MM.1S (cell line): ENCODE measurements around the gene DNAJC18.

Experiments used
- DNase-seq: peaks from one replicate; pipeline ENCODE4 v3.0.0-alpha.2; 2015
- H2AFZ ChIP-seq: fragments of 300-600 bp; sonication (generic); 2 replicates; pipeline ENCODE4 v1.6.0; 2016; ENCODE audit warnings: antibody characterized with exemption, low read length
- H3F3A ChIP-seq: fragments of 300-600 bp; sonication (generic); 2 replicates; pipeline ENCODE4 v1.6.1; 2016; ENCODE audit warnings: mild to moderate bottlenecking, antibody characterized with exemption, low read length, moderate library complexity, mixed read lengths; ENCODE audit not compliant: insufficient read depth
- H3K27ac ChIP-seq: fragments of 300-600 bp; sonication (generic); 2 replicates; pipeline ENCODE4 v1.5.1; 2016; ENCODE audit warnings: mild to moderate bottlenecking, low read length
- H3K27me3 ChIP-seq: fragments of 300-600 bp; sonication (generic); replicated peaks from 2 replicates; pipeline ENCODE4 v1.6.0; 2016; ENCODE audit warnings: low read length; ENCODE audit not compliant: insufficient read depth
- H3K36me3 ChIP-seq: fragments of 300-600 bp; sonication (generic); replicated peaks from 2 replicates; pipeline ENCODE4 v1.6.1; 2016; ENCODE audit warnings: mild to moderate bottlenecking, low read length, mixed read lengths; ENCODE audit not compliant: insufficient read depth
- H3K4me1 ChIP-seq: fragments of 300-600 bp; sonication (generic); 2 replicates; pipeline ENCODE4 v1.6.1; 2016; ENCODE audit warnings: low read length, mixed read lengths
- H3K4me2 ChIP-seq: fragments of 300-600 bp; sonication (generic); 2 replicates; pipeline ENCODE4 v1.6.0; 2016; ENCODE audit warnings: low read depth, low read length
- H3K4me3 ChIP-seq: fragments of 300-600 bp; sonication (generic); 2 replicates; pipeline ENCODE4 v1.5.1; 2016; ENCODE audit warnings: low read length, mixed read lengths
- H3K79me2 ChIP-seq: fragments of 300-600 bp; sonication (generic); 2 replicates; pipeline ENCODE4 v1.6.1; 2016; ENCODE audit warnings: mixed run types, low read length, mixed read lengths
- H3K9ac ChIP-seq: fragments of 300-600 bp; sonication (generic); 2 replicates; pipeline ENCODE4 v1.6.1; 2016; ENCODE audit warnings: low read length, mixed read lengths
- H3K9me2 ChIP-seq: fragments of 300-600 bp; sonication (generic); replicated peaks from 2 replicates; pipeline ENCODE4 v1.6.1; 2016; ENCODE audit warnings: mild to moderate bottlenecking, low read length, mixed read lengths; ENCODE audit not compliant: insufficient read depth
- H3K9me3 ChIP-seq: fragments of 300-600 bp; sonication (generic); replicated peaks from 2 replicates; pipeline ENCODE4 v1.6.1; 2016; ENCODE audit warnings: mild to moderate bottlenecking, low read length, mixed read lengths; ENCODE audit not compliant: insufficient read depth
- H4K20me1 ChIP-seq: fragments of 300-600 bp; sonication (generic); 2 replicates; pipeline ENCODE4 v1.6.1; 2016; ENCODE audit warnings: mild to moderate bottlenecking, low read length, moderate library complexity, mixed read lengths; ENCODE audit not compliant: insufficient read depth
- EZH2 ChIP-seq: fragments of 300-600 bp; sonication (generic); optimal IDR thresholded peaks from 2 replicates; pipeline ENCODE3; 2017; ENCODE audit warnings: low read depth, mild to moderate bottlenecking, antibody characterized with exemption, low read length, mixed read lengths
- EZH2phosphoT487 ChIP-seq: fragments of 300-600 bp; sonication (generic); IDR thresholded peaks from 2 replicates; pipeline ENCODE4 v1.6.1; 2018; ENCODE audit warnings: antibody characterized with exemption, low read length
- TF ChIP-seq, protein P1 (sequence below): fragments of 300-600 bp; sonication (generic); IDR thresholded peaks from 2 replicates; pipeline ENCODE4 v1.5.1; 2016; ENCODE audit warnings: antibody characterized with exemption, low read length, mixed read lengths

The DNAJC18 gene

DNA sequence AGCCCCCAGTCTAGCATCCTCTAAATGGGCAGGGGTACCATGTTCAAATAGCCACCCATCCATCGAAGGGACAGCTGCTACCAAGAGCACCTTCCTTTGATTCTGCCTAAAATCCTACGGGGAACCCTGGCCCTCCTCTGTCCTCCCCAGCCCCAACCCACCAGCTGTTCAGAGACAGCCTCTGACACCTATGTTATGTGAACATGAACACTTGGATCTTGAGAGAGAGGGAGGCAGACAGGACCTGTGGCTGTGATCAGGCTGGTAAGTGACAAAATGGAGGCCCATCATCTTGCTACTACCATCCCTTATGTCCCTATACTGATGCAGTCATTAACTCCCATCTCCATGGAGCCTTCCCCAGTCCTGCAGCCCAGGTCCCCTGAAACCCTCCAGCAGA is 64.4 kb downstream of the DNAJC18 start:
- Histone ChIP-seq H3K9me2 (no peaks in the 10 kb centered on the region), H3K9ac (no peak overlapping the region), H3K27ac (no peak overlapping the region), H4K20me1 (no peaks in the 10 kb centered on the region), H3K27me3 (no peaks in the 10 kb centered on the region), H3K9me3 (no peaks in the 10 kb centered on the region), H3K79me2 (no peaks in the 10 kb centered on the region), H3K36me3 (no peaks in the 10 kb centered on the region), H3K4me1 (no peaks in the 10 kb centered on the region), H2AFZ (no peak overlapping the region), H3K4me2 (no peak overlapping the region), H3K4me3 (no peak overlapping the region), H3F3A (no peaks in the 10 kb centered on the region)
- no peak for DNase-seq
- no peak for TF ChIP-seq EZH2

GRCh38 chr5:139371482-139372435 is 67.6 kb downstream of the DNAJC18 start:
- Histone ChIP-seq H3K4me1 (no peaks in the 10 kb centered on the region), H3K9me3 (no peaks in the 10 kb centered on the region), H4K20me1 (no peaks in the 10 kb centered on the region; the same call in 1 of the 2 replicates), H3K4me2 (no peak overlapping the region), H3K79me2 (no peaks in the 10 kb centered on the region), H2AFZ (no peak overlapping the region), H3K9ac (no peak overlapping the region), H3K27ac (no peak overlapping the region), H3K9me2 (no peaks in the 10 kb centered on the region), H3K27me3 (no peaks in the 10 kb centered on the region), H3K36me3 (peaks cover 5% of the 10 kb centered on the region; the same call in 1 of the 2 replicates), H3F3A (no peaks in the 10 kb centered on the region; the same call in 1 of the 2 replicates), H3K4me3 (no peak overlapping the region)
- TF ChIP-seq EZH2phosphoT487: no peak
- TF ChIP-seq, protein P1, sequence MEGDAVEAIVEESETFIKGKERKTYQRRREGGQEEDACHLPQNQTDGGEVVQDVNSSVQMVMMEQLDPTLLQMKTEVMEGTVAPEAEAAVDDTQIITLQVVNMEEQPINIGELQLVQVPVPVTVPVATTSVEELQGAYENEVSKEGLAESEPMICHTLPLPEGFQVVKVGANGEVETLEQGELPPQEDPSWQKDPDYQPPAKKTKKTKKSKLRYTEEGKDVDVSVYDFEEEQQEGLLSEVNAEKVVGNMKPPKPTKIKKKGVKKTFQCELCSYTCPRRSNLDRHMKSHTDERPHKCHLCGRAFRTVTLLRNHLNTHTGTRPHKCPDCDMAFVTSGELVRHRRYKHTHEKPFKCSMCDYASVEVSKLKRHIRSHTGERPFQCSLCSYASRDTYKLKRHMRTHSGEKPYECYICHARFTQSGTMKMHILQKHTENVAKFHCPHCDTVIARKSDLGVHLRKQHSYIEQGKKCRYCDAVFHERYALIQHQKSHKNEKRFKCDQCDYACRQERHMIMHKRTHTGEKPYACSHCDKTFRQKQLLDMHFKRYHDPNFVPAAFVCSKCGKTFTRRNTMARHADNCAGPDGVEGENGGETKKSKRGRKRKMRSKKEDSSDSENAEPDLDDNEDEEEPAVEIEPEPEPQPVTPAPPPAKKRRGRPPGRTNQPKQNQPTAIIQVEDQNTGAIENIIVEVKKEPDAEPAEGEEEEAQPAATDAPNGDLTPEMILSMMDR: no peak
- TF ChIP-seq EZH2: no peak
- no peak for DNase-seq

- Histone ChIP-seq H3K9ac (no peak overlapping the region), H3F3A (no peaks in the 10 kb centered on the region; the same call in 1 of the 2 replicates), H3K4me1 (no peaks in the 10 kb centered on the region), H3K9me3 (no peaks in the 10 kb centered on the region), H2AFZ (no peak overlapping the region), H3K27me3 (no peaks in the 10 kb centered on the region), H3K36me3 (peaks cover 8% of the 10 kb centered on the region; the same call in 1 of the 2 replicates), H3K79me2 (no peaks in the 10 kb centered on the region), H3K27ac (no peak overlapping the region), H3K9me2 (no peaks in the 10 kb centered on the region), H4K20me1 (no peaks in the 10 kb centered on the region; the same call in 1 of the 2 replicates), H3K4me3 (no peak overlapping the region), H3K4me2 (no peak overlapping the region)
- TF ChIP-seq, protein P1: no peak
- no peak for TF ChIP-seq EZH2
- DNase-seq: no peak
Measured at GRCh38 chr5:139369181-139369580, 70.1 kb downstream of the DNAJC18 start.

- no peaks in the 10 kb centered on the region for H3K79me2 ChIP-seq
- TF ChIP-seq EZH2 (no peak), EZH2phosphoT487 (no peak)
- TF ChIP-seq, protein P1: no peak
- no peak overlapping the region for H3K27ac ChIP-seq
- no peak overlapping the region for H3K4me3 ChIP-seq
- H3K9me3 ChIP-seq: no peaks in the 10 kb centered on the region
- no peak overlapping the region for H3K9ac ChIP-seq
- DNase-seq: no peak
- H3K36me3 ChIP-seq: peaks cover 8% of the 10 kb centered on the region; the same call in 1 of the 2 replicates
- H4K20me1 ChIP-seq: no peaks in the 10 kb centered on the region; the same call in 1 of the 2 replicates
- no peak overlapping the region for H3K4me2 ChIP-seq
- H3K9me2 ChIP-seq: no peaks in the 10 kb centered on the region
- H3K4me1 ChIP-seq: no peaks in the 10 kb centered on the region
- H3F3A ChIP-seq: no peaks in the 10 kb centered on the region; the same call in 1 of the 2 replicates
- no peak overlapping the region for H2AFZ ChIP-seq
- H3K27me3 ChIP-seq: no peaks in the 10 kb centered on the region
Measured at GRCh38 chr5:139368613-139369012, 70.7 kb downstream of the DNAJC18 start.
